PC-3 (cell line): ENCODE measurements around the gene ZNF771.

Experiments used
- EZH2 ChIP-seq: fragments of 300-600 bp; sonication (generic); IDR thresholded peaks from one replicate; pipeline ENCODE4 v1.6.1; 2017; ENCODE audit warnings: antibody characterized with exemption, mild to moderate bottlenecking, low read length; ENCODE audit not compliant: unreplicated experiment
- EZH2phosphoT487 ChIP-seq: fragments of 300-600 bp; sonication (generic); IDR thresholded peaks from 2 replicates; pipeline ENCODE4 v1.6.1; 2018; ENCODE audit warnings: mild to moderate bottlenecking, antibody characterized with exemption, low read length, borderline replicate concordance
- TF ChIP-seq, protein P1 (sequence below): fragments of 300-600 bp; sonication (generic); conservative IDR thresholded peaks from 2 replicates; pipeline ENCODE4 v1.5.1; 2017; ENCODE audit warnings: antibody characterized with exemption, low read depth, mild to moderate bottlenecking, low read length

GRCh38 chr16:30380803-30381208 is 26.6 kb upstream of the ZNF771 start:
- TF ChIP-seq, protein P1, sequence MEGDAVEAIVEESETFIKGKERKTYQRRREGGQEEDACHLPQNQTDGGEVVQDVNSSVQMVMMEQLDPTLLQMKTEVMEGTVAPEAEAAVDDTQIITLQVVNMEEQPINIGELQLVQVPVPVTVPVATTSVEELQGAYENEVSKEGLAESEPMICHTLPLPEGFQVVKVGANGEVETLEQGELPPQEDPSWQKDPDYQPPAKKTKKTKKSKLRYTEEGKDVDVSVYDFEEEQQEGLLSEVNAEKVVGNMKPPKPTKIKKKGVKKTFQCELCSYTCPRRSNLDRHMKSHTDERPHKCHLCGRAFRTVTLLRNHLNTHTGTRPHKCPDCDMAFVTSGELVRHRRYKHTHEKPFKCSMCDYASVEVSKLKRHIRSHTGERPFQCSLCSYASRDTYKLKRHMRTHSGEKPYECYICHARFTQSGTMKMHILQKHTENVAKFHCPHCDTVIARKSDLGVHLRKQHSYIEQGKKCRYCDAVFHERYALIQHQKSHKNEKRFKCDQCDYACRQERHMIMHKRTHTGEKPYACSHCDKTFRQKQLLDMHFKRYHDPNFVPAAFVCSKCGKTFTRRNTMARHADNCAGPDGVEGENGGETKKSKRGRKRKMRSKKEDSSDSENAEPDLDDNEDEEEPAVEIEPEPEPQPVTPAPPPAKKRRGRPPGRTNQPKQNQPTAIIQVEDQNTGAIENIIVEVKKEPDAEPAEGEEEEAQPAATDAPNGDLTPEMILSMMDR: no peak
- TF ChIP-seq EZH2 (no peak), EZH2phosphoT487 (no peak)
